Type B pancreatic cell (in vitro differentiated cells): ENCODE data around the gene GSG1L2. TPM values are rescaled to one million over a fixed set of nuclear protein-coding genes. Genes with fewer than 3 reads are reported as not detected.

Experiments used
- DNase-seq: peaks from one replicate; pipeline ENCODE4 v3.0.0; 2021; ENCODE audit warnings: mixed read lengths; ENCODE audit not compliant: unreplicated experiment; ENCODE audit errors: extremely low spot score
- H3K27ac Mint-ChIP-seq: 2 replicates; pipeline ENCODE4 v1.8.0; 2021; ENCODE audit warnings: mild to moderate bottlenecking, mixed read lengths
- H3K27me3 Mint-ChIP-seq: 2 replicates; pipeline ENCODE4 v1.8.0; 2021; ENCODE audit warnings: mixed read lengths
- H3K36me3 Mint-ChIP-seq: 2 replicates; pipeline ENCODE4 v1.8.0; 2021; ENCODE audit warnings: mixed read lengths
- H3K4me1 Mint-ChIP-seq: one replicate; pipeline ENCODE4 v1.8.0; 2021; ENCODE audit warnings: mixed read lengths; ENCODE audit not compliant: unreplicated experiment
- H3K4me3 Mint-ChIP-seq: 2 replicates; pipeline ENCODE4 v1.8.0; 2021; ENCODE audit warnings: mild to moderate bottlenecking, mixed read lengths
- H3K9me3 Mint-ChIP-seq: 2 replicates; pipeline ENCODE4 v1.8.0; 2021; ENCODE audit warnings: mixed read lengths
- total RNA-seq: library from RNA; stranded (reverse); gene quantifications from 2 replicates; pipeline ENCODE4 v1.2.1, GENCODE V29; 2021; ENCODE audit warnings: low replicate concordance
- TF ChIP-seq, protein P1 (sequence below): fragments of 200-600 bp; sonication (generic); conservative IDR thresholded peaks from 2 replicates; pipeline ENCODE4 v1.5.0; 2021; ENCODE audit warnings: antibody characterized with exemption, mild to moderate bottlenecking

The GSG1L2 gene
- total RNA-seq, 1 donor from 2014 or later, result not detected

- Mint-ChIP-seq H3K36me3 (no peaks in the 10 kb centered on the region), H3K4me3 (no peak overlapping the region), H3K27me3 (peaks cover 7% of the 10 kb centered on the region), H3K27ac (no peak overlapping the region), H3K4me1 (no peaks in the 10 kb centered on the region), H3K9me3 (peaks cover 8% of the 10 kb centered on the region)
- no peak for DNase-seq
- TF ChIP-seq, protein P1, sequence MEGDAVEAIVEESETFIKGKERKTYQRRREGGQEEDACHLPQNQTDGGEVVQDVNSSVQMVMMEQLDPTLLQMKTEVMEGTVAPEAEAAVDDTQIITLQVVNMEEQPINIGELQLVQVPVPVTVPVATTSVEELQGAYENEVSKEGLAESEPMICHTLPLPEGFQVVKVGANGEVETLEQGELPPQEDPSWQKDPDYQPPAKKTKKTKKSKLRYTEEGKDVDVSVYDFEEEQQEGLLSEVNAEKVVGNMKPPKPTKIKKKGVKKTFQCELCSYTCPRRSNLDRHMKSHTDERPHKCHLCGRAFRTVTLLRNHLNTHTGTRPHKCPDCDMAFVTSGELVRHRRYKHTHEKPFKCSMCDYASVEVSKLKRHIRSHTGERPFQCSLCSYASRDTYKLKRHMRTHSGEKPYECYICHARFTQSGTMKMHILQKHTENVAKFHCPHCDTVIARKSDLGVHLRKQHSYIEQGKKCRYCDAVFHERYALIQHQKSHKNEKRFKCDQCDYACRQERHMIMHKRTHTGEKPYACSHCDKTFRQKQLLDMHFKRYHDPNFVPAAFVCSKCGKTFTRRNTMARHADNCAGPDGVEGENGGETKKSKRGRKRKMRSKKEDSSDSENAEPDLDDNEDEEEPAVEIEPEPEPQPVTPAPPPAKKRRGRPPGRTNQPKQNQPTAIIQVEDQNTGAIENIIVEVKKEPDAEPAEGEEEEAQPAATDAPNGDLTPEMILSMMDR, result no peak
Observed at GRCh38 chr17:9859781-9860180, 37.9 kb upstream of the GSG1L2 start.

DNA sequence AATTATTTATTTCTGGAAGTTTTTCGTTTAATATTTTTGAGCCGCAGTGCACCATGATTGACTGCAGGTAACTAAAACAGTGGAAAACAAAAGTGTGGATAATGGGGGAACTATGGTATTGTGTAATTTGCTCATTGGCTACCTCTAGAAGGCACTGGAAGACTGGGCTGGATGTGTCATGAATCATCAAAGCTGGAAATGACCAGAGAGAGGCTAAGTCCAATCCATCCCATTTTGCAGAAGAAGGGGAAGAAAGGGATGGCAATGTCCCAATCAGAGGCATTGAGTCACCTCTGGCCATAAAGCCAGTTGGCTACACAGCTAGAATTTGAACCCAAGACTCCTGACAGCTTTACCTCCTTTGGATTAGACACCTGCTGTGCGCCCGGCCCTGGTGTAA lies 33.2 kb upstream of the GSG1L2 start:
- Mint-ChIP-seq H3K4me3 (no peak overlapping the region), H3K27me3 (peaks cover 11% of the 10 kb centered on the region), H3K27ac (no peak overlapping the region), H3K9me3 (peaks cover 8% of the 10 kb centered on the region), H3K4me1 (no peaks in the 10 kb centered on the region), H3K36me3 (no peaks in the 10 kb centered on the region)
- TF ChIP-seq, protein P1, result no peak
- DNase-seq, result no peak

GRCh38 chr17:9854255-9854654 lies 32.4 kb upstream of the GSG1L2 start:
- Mint-ChIP-seq H3K36me3 (no peaks in the 10 kb centered on the region), H3K27ac (no peak overlapping the region), H3K4me1 (no peaks in the 10 kb centered on the region), H3K9me3 (peaks cover 8% of the 10 kb centered on the region), H3K27me3 (peaks cover 11% of the 10 kb centered on the region), H3K4me3 (no peak overlapping the region)
- TF ChIP-seq, protein P1, result no peak
- no peak for DNase-seq

DNA sequence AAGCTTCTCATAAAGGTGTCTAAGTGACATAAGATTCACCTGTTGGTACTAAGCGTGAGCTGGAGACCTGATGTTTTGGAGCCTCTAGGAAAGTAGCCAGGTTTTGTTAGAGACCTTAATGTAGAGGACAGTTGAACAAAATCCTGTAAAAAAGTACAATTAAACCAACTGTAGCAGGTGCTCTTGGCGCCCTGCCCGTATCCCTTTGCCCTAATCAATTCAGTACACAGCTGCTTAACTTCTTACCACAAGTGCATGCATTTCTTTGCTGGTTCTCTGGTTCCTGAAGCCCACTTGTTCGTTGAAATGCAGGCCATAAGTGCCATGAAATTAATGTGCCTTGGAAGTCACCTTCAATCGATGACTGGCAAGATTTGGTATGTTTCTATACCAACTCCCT lies 28.3 kb upstream of the GSG1L2 start:
- Mint-ChIP-seq H3K4me1 (no peaks in the 10 kb centered on the region), H3K36me3 (no peaks in the 10 kb centered on the region), H3K9me3 (no peaks in the 10 kb centered on the region), H3K4me3 (no peak overlapping the region), H3K27me3 (peaks cover 16% of the 10 kb centered on the region), H3K27ac (no peak overlapping the region)
- TF ChIP-seq, protein P1, result no peak
- DNase-seq, result no peak

DNA sequence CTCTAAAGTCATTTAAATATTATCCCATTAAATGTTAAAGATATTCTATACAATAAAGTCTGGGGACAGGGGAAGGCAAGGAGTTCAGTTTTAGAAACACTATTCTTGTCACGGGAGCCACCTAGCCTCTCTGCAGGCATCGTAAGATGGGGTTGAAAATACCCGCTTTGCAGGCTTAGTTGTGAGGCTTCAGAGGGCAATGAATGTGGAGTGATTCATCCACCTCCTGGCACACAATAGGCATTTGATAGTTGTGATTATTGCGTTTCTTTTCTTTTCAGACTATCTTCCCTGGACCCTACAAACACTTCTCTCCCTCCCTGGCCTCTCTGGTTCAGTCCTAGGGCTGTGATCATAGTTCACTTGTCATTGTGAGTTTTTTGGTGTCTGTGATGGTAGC lies 23.4 kb upstream of the GSG1L2 start:
- Mint-ChIP-seq H3K27me3 (peaks cover 23% of the 10 kb centered on the region), H3K4me3 (no peak overlapping the region), H3K4me1 (no peaks in the 10 kb centered on the region), H3K36me3 (no peaks in the 10 kb centered on the region), H3K27ac (no peak overlapping the region), H3K9me3 (no peaks in the 10 kb centered on the region)
- DNase-seq, result no peak
- TF ChIP-seq, protein P1, result no peak

DNA sequence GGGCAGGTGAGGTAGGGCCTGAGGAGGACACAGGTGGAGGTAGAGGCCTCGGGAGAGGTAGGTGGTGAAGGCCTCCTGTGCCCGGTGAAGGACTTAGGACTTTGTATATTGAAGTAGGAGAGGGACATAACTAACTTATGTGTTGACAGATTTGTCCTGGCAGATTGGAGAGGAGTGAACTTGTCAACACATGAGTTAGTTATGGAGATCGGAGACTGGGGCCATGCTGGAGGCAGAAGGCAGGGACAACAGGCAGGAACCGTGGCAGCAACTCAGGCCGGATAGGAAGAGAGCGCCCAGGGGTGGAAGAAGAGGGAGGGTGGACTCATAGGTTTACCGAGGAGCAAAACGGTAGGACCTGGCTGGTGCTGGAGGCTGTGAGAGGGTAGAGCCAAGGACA lies 22.3 kb upstream of the GSG1L2 start:
- no peaks in the 10 kb centered on the region for H3K4me1 Mint-ChIP-seq
- no peaks in the 10 kb centered on the region for H3K9me3 Mint-ChIP-seq
- H3K4me3 Mint-ChIP-seq, result no peak overlapping the region
- no peaks in the 10 kb centered on the region for H3K36me3 Mint-ChIP-seq
- peaks cover 31% of the 10 kb centered on the region for H3K27me3 Mint-ChIP-seq
- no peak overlapping the region for H3K27ac Mint-ChIP-seq
- TF ChIP-seq, protein P1, result no peak
- DNase-seq, result no peak
